Loucy (cell line): Measurements from ENCODE around the gene NDUFB10.

ENCODE experiments used
- H2AFZ ChIP-seq: fragments of 200-600 bp; sonication (generic); 2 replicates; pipeline ENCODE4 v1.6.0; 2016; ENCODE audit warnings: antibody characterized with exemption, mild to moderate bottlenecking, low read length, moderate library complexity
- H3F3A ChIP-seq: fragments of 200-600 bp; 2 replicates; pipeline ENCODE4 v1.6.0; 2016; ENCODE audit warnings: antibody characterized with exemption, low read depth, mild to moderate bottlenecking
- H3K27me3 ChIP-seq: fragments of 200-600 bp; sonication (generic); 2 replicates; pipeline ENCODE4 v1.6.1; 2014; ENCODE audit warnings: low read length, mild to moderate bottlenecking; ENCODE audit not compliant: insufficient read depth, poor library complexity, severe bottlenecking
- H3K36me3 ChIP-seq: fragments of 200-600 bp; sonication (generic); 2 replicates; pipeline ENCODE4 v1.6.1; 2016; ENCODE audit warnings: low read length; ENCODE audit not compliant: insufficient read depth
- H3K4me1 ChIP-seq: fragments of 200-600 bp; sonication (generic); 2 replicates; pipeline ENCODE4 v1.5.1; 2014; ENCODE audit warnings: low read length, mild to moderate bottlenecking; ENCODE audit not compliant: insufficient read depth, poor library complexity, severe bottlenecking
- H3K4me2 ChIP-seq: fragments of 200-600 bp; sonication (generic); 2 replicates; pipeline ENCODE4 v1.6.0; 2014; ENCODE audit warnings: antibody characterized with exemption, low read length, low read depth, mild to moderate bottlenecking; ENCODE audit not compliant: poor library complexity, severe bottlenecking
- H3K4me3 ChIP-seq: fragments of 200-600 bp; sonication (generic); 2 replicates; pipeline ENCODE4 v1.5.1; 2014; ENCODE audit warnings: low read length, mild to moderate bottlenecking, mixed read lengths; ENCODE audit not compliant: poor library complexity, severe bottlenecking
- H3K79me2 ChIP-seq: fragments of 200-600 bp; sonication (generic); 2 replicates; pipeline ENCODE4 v1.6.1; 2014; ENCODE audit warnings: low read length; ENCODE audit not compliant: insufficient read depth
- H3K9ac ChIP-seq: fragments of 200-600 bp; sonication (generic); 2 replicates; pipeline ENCODE4 v1.6.0; 2014; ENCODE audit warnings: mild to moderate bottlenecking, low read depth, low read length, moderate library complexity; ENCODE audit not compliant: poor library complexity, severe bottlenecking
- H3K9me2 ChIP-seq: fragments of 200-600 bp; sonication (generic); replicated peaks from 2 replicates; pipeline ENCODE4 v1.6.1; 2016; ENCODE audit warnings: low read depth, low read length, mixed read lengths
- H3K9me3 ChIP-seq: fragments of 200-600 bp; sonication (generic); 2 replicates; pipeline ENCODE4 v1.6.1; 2014; ENCODE audit warnings: mild to moderate bottlenecking, antibody characterized with exemption, low read length, low read depth; ENCODE audit not compliant: insufficient read depth
- H4K20me1 ChIP-seq: fragments of 200-600 bp; sonication (generic); 2 replicates; pipeline ENCODE4 v1.6.0; 2014; ENCODE audit warnings: antibody characterized with exemption, low read length, mild to moderate bottlenecking; ENCODE audit not compliant: insufficient read depth, poor library complexity, severe bottlenecking
- CTCF ChIP-seq: fragments of 200-600 bp; sonication (generic); conservative IDR thresholded peaks from 2 replicates; pipeline ENCODE4 v1.5.1; 2014; ENCODE audit warnings: mild to moderate bottlenecking, antibody characterized with exemption, low read length
- EZH2phosphoT487 ChIP-seq: fragments of 200-600 bp; IDR thresholded peaks from 2 replicates; pipeline ENCODE4 v1.6.1; 2018; ENCODE audit warnings: antibody characterized with exemption, mild to moderate bottlenecking, moderate library complexity, borderline replicate concordance

Gene NDUFB10

GRCh38 chr16:1972490-1972877 lies 13.1 kb downstream of the NDUFB10 start:
- Histone ChIP-seq H3K79me2 (peaks cover 22% of the 10 kb centered on the region; the same call in 1 of the 2 replicates), H3K4me3 (peak overlapping the region; percentile 91), H4K20me1 (no peaks in the 10 kb centered on the region), H2AFZ (no peak overlapping the region), H3K4me1 (no peaks in the 10 kb centered on the region), H3K9ac (peak overlapping the region; percentile 94), H3K9me2 (no peaks in the 10 kb centered on the region), H3F3A (peaks cover 2% of the 10 kb centered on the region; the same call in 1 of the 2 replicates), H3K36me3 (no peaks in the 10 kb centered on the region), H3K4me2 (peak overlapping the region; percentile 75), H3K27me3 (no peaks in the 10 kb centered on the region), H3K9me3 (no peaks in the 10 kb centered on the region)
- no peak for TF ChIP-seq EZH2phosphoT487
- TF ChIP-seq CTCF = no peak

- H3K36me3 ChIP-seq = no peaks in the 10 kb centered on the region
- no peak for TF ChIP-seq EZH2phosphoT487
- TF ChIP-seq CTCF = no peak
- peaks cover 2% of the 10 kb centered on the region; the same call in 1 of the 2 replicates for H3F3A ChIP-seq
- H3K4me2 ChIP-seq = peak overlapping the region; percentile 75
- H3K9me3 ChIP-seq = no peaks in the 10 kb centered on the region
- H3K9ac ChIP-seq = no peak overlapping the region
- no peaks in the 10 kb centered on the region for H3K4me1 ChIP-seq
- no peaks in the 10 kb centered on the region for H3K9me2 ChIP-seq
- H2AFZ ChIP-seq = no peak overlapping the region
- H3K4me3 ChIP-seq = no peak overlapping the region
- no peaks in the 10 kb centered on the region for H4K20me1 ChIP-seq
- H3K27me3 ChIP-seq = no peaks in the 10 kb centered on the region
- H3K79me2 ChIP-seq = peaks cover 22% of the 10 kb centered on the region; the same call in 1 of the 2 replicates
Measured at GRCh38 chr16:1973461-1974156, 14.3 kb downstream of the NDUFB10 start.

GRCh38 chr16:1974157-1975070 lies 15.1 kb downstream of the NDUFB10 start:
- Histone ChIP-seq H3K4me2 (no peak overlapping the region), H3F3A (peaks cover 2% of the 10 kb centered on the region; the same call in 1 of the 2 replicates), H3K9ac (no peak overlapping the region), H3K36me3 (no peaks in the 10 kb centered on the region), H3K27me3 (no peaks in the 10 kb centered on the region), H3K4me3 (no peak overlapping the region), H3K79me2 (peaks cover 22% of the 10 kb centered on the region; the same call in 1 of the 2 replicates), H2AFZ (no peak overlapping the region), H3K9me3 (no peaks in the 10 kb centered on the region), H4K20me1 (no peaks in the 10 kb centered on the region), H3K9me2 (no peaks in the 10 kb centered on the region), H3K4me1 (no peaks in the 10 kb centered on the region)
- TF ChIP-seq EZH2phosphoT487 (no peak), CTCF (no peak)
